ENCODE data around the gene GNB3.
A peak's percentile ranks its signal among the peaks of the same experiment; 100 is the strongest.

Gene GNB3

DNA sequence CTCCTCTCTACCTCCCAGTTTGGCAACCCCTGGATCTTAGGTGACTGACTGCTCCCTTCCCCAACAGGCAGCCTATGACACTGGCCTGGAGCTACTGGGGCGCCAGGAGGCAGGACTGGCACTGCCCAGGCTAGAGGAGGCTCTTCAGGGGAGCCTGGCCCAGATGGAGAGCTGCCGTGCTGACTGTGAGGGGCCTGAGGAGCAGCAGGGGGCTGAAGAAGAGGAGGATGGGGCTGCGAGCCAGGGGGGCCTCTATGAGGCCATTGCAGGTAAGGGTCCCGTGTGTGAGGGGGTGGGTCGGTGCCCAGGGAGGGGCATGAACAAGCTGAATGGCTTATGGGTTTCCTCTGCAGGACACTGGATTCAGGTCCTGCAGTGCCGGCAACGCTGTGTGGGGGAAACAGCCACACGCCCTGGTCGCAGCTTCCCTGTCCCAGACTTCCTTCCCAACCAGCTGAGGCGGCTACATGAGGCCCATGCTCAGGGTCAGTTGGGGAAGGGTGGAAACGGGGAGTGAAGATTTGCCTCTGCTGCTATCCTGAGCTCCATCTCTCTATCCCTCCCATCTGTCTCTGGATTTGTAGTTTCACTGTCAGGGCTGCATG, 10.3 kb upstream of the GNB3 start:
- TF ChIP-seq, protein P1, sequence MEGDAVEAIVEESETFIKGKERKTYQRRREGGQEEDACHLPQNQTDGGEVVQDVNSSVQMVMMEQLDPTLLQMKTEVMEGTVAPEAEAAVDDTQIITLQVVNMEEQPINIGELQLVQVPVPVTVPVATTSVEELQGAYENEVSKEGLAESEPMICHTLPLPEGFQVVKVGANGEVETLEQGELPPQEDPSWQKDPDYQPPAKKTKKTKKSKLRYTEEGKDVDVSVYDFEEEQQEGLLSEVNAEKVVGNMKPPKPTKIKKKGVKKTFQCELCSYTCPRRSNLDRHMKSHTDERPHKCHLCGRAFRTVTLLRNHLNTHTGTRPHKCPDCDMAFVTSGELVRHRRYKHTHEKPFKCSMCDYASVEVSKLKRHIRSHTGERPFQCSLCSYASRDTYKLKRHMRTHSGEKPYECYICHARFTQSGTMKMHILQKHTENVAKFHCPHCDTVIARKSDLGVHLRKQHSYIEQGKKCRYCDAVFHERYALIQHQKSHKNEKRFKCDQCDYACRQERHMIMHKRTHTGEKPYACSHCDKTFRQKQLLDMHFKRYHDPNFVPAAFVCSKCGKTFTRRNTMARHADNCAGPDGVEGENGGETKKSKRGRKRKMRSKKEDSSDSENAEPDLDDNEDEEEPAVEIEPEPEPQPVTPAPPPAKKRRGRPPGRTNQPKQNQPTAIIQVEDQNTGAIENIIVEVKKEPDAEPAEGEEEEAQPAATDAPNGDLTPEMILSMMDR (IDR thresholded peaks at IDR 0.05; ENCODE audit: control insufficient read depth, insufficient read depth, low read depth, low read length, missing control alignments): no peak
- H3K4me3 ChIP-seq (ENCODE audit: control insufficient read depth, low read depth, low read length): peak overlapping the region; percentile 53; the same call in 1 of the 2 replicates
- DNase-seq (ENCODE audit: low read depth): no peak

DNA sequence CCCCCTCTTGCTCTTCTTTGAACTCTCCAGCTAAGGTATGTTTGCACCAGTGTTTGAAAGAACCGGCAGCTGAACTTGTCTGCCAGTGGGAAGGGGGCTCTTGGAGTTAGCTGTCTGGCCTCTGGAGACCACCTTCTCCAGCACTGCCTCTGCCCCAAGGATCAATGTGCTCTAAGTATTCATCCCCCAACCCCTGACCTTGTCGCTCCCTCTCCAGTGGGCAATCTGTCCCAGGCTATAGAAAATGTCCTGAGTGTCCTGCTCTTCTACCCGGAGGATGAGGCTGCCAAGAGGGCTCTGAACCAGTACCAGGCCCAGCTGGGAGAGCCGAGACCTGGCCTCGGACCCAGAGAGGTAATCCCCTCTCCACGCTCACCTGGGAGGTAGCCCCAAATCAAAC, 9.7 kb upstream of the GNB3 start:
- DNase-seq (ENCODE audit: low read depth): no peak
- no peak overlapping the region for H3K4me3 ChIP-seq (ENCODE audit: control insufficient read depth, low read depth, low read length)
- TF ChIP-seq, protein P1 (IDR thresholded peaks at IDR 0.05; ENCODE audit: control insufficient read depth, insufficient read depth, low read depth, low read length, missing control alignments): no peak

DNA sequence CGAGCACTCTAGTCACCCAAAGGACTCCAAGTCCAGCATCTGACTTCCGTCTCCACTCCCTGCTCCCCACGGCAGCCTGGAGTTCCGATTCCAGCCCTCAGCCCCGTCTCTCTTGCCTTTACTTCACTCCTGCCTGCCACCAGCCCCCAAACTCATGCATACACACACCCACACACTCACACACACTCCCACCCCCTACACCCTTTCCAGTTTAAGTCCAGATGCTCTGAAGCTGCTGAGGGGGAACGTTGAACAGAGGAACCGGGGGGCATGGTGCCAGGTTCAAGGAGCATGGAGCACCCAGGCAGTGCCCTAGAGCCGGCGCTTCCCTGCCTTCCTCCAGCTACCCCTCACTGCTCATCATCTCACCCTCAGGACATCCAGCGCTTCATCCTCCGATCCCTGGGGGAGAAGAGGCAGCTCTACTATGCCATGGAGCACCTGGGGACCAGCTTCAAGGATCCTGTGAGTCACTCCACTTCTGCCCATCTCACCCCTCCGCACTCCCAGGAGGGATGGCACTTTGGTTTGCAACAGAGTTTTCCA, 9.2 kb upstream of the GNB3 start:
- DNase-seq (ENCODE audit: low read depth): no peak
- TF ChIP-seq, protein P1 (IDR thresholded peaks at IDR 0.05; ENCODE audit: control insufficient read depth, insufficient read depth, low read depth, low read length, missing control alignments): no peak
- H3K4me3 ChIP-seq (ENCODE audit: control insufficient read depth, low read depth, low read length): no peak overlapping the region

DNA sequence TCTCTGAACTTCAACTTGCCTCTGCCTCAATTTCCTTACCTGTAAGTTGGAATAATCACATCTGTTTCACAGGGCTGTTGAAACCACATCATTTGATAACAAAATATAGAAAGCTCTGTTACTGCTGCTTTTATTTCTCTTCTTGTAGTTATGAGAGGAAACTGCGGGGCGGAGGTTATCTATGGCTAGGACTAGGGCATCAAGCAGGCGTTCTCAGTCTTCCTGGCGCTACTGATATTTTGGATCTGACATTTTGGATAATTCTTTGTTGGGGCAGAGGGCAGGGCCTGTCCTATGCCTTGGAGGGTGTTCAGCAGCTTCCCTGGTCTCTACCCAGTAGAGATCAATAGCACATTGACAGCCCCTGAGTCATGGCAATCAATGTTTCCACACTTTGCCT, 8.6 kb upstream of the GNB3 start:
- no peak for DNase-seq (ENCODE audit: low read depth)
- TF ChIP-seq, protein P1 (IDR thresholded peaks at IDR 0.05; ENCODE audit: control insufficient read depth, insufficient read depth, low read depth, low read length, missing control alignments): no peak
- no peak overlapping the region for H3K4me3 ChIP-seq (ENCODE audit: control insufficient read depth, low read depth, low read length)

DNA sequence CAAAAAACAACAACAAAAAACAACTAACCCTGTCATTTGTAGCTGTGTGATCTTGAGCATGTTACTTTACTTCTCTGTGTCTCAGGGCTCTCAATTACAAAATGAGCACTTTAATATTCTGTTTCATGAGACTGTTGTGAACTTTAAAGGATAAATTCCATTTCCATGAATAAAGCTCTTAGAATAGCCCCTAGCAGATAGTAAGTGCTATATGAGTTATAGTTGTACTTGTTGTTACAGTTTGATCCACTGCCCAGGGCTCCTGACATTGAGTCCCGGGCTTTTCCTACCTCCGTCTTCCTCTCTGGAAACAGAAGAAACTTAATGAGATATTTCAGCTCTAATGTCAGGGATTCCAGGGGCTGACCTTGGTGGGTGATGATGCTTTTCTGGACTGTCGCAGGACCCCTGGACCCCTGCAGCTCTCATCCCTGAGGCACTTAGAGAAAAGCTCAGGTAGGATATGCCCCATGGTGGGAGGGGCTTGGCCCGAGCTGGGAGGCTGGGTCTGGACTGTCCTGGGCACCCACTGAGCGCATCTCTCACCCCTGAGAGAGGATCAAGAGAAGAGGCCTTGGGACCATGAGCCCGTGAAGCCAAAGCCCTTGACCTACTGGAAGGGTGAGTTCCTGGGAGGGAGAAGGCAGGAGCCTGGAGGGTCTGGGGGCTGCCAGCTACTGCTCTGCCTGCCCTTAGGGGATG, 7.4 kb upstream of the GNB3 start:
- DNase-seq (ENCODE audit: low read depth): no peak
- TF ChIP-seq, protein P1 (IDR thresholded peaks at IDR 0.05; ENCODE audit: control insufficient read depth, insufficient read depth, low read depth, low read length, missing control alignments): no peak
- H3K4me3 ChIP-seq (ENCODE audit: control insufficient read depth, low read depth, low read length): no peak overlapping the region

DNA sequence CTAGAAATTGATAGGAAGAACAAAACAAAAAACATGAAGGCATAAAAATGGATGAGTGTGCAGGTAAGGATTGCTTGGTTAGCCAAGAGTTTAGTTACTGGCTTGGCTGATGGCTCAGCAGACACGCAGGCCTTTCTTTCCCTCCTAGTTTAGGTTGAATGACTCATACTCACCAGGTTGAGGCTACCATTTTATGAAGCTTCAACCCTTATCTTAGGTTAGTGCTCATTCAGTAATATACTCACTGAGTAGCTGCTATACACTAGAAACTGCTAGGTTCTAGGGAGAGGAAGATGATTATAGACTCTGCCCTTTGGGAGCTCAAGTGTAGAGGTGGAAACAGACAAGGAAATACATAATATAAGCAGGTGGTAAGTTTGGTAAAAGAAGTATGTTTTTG, 6.5 kb upstream of the GNB3 start:
- no peak for DNase-seq (ENCODE audit: low read depth)
- no peak overlapping the region for H3K4me3 ChIP-seq (ENCODE audit: control insufficient read depth, low read depth, low read length)
- TF ChIP-seq, protein P1 (IDR thresholded peaks at IDR 0.05; ENCODE audit: control insufficient read depth, insufficient read depth, low read depth, low read length, missing control alignments): no peak

Data from AG09309 (cell line).